GM12874 (cell line): ENCODE results near the gene ZNF558.

Experiments
- CTCF ChIP-seq: IDR thresholded peaks from 2 replicates; pipeline ENCODE4 v1.5.1; 2011; ENCODE audit warnings: low read depth, mild to moderate bottlenecking, control low read depth, low read length, moderate library complexity; ENCODE audit not compliant: insufficient read depth

ZNF558 gene

GRCh38 chr19:8832132-8833021 is at the start of gene ZNF558, which contains the start of gene MBD3L1:
Gene ZNF558 (minus strand): TSS chr19:8832304. CDS start chr19:8822659, 9,645 bp downstream.
Gene MBD3L1 (plus strand): TSS chr19:8832377. CDS start chr19:8842679, 10,302 bp downstream.
- TF ChIP-seq CTCF = 0 out of 2 replicates have a peak, but pooled peaks have one; percentile 13

- no peak for TF ChIP-seq CTCF
These were observed 49.4 kb upstream of the ZNF558 start for GRCh38 chr19:8881512-8881911.

- no peak for TF ChIP-seq CTCF
These were observed 48.9 kb upstream of the ZNF558 start for GRCh38 chr19:8880868-8881488.

- TF ChIP-seq CTCF = no peak
These were observed 46.0 kb upstream of the ZNF558 start for GRCh38 chr19:8877854-8878705.

- no peak for TF ChIP-seq CTCF
These were observed 34.2 kb upstream of the ZNF558 start for GRCh38 chr19:8866344-8866743.

GRCh38 chr19:8858260-8858659 is 26.2 kb upstream of the ZNF558 start:
- TF ChIP-seq CTCF = no peak

GRCh38 chr19:8850488-8850887 is 18.4 kb upstream of the ZNF558 start:
- TF ChIP-seq CTCF = no peak
